SK-N-SH treated with all-trans-retinoic acid at 6 μM for 48 hours (cell line): ENCODE results near the gene NCBP2L.

Source experiments
- ATAC-seq: fragments of 200-7000 bp; cut with Tn5 transposase; 3 replicates; pipeline ENCODE4 v1.9.1; 2020; ENCODE audit warnings: mild to moderate bottlenecking, moderate library complexity
- ARNTL ChIP-seq: fragments of 450-650 bp; formaldehyde crosslinking; IDR thresholded peaks from 2 replicates; pipeline ENCODE4 v1.5.0; 2020; ENCODE audit warnings: low read depth, mild to moderate bottlenecking, moderate library complexity, borderline replicate concordance
- BACH2 ChIP-seq: fragments of 250-450 bp; sonication (Bioruptor Pico); IDR thresholded peaks from 2 replicates; pipeline ENCODE4 v1.9.0; 2021; ENCODE audit warnings: mild to moderate bottlenecking, borderline replicate concordance
- CSDC2 ChIP-seq: fragments of 250-450 bp; sonication (Bioruptor Pico); IDR thresholded peaks from 2 replicates; pipeline ENCODE4 v1.5.0; 2020; ENCODE audit warnings: mild to moderate bottlenecking, moderate library complexity
- ESRRG ChIP-seq: fragments of 250-450 bp; sonication (Bioruptor Pico); IDR thresholded peaks from 2 replicates; pipeline ENCODE4 v1.6.1; 2021; ENCODE audit warnings: mild to moderate bottlenecking
- GLIS3 ChIP-seq: fragments of 250-450 bp; sonication (Bioruptor Pico); IDR thresholded peaks from 2 replicates; pipeline ENCODE4 v1.5.0; 2020; ENCODE audit warnings: mild to moderate bottlenecking, moderate library complexity
- OSR1 ChIP-seq: fragments of 250-450 bp; sonication (Bioruptor Pico); IDR thresholded peaks from 2 replicates; pipeline ENCODE4 v1.8.0; 2022; ENCODE audit warnings: moderate library complexity, mild to moderate bottlenecking, inconsistent platforms
- PPARA ChIP-seq: fragments of 250-450 bp; sonication (Bioruptor Pico); IDR thresholded peaks from 2 replicates; pipeline ENCODE4 v1.5.0; 2020; ENCODE audit warnings: mild to moderate bottlenecking, borderline replicate concordance
- RARB ChIP-seq: fragments of 250-450 bp; sonication (Bioruptor Pico); IDR thresholded peaks from 2 replicates; pipeline ENCODE4 v1.8.0; 2021; ENCODE audit warnings: mild to moderate bottlenecking, moderate library complexity
- SNAI2 ChIP-seq: fragments of 250-450 bp; sonication (Bioruptor Pico); IDR thresholded peaks from 2 replicates; pipeline ENCODE4 v1.5.0; 2020; ENCODE audit warnings: mild to moderate bottlenecking, moderate library complexity
- TCF4 ChIP-seq: fragments of 250-450 bp; sonication (Bioruptor Pico); IDR thresholded peaks from 2 replicates; pipeline ENCODE4 v1.8.0; 2021; ENCODE audit warnings: mild to moderate bottlenecking, moderate library complexity, borderline replicate concordance
- TOX ChIP-seq: fragments of 250-450 bp; sonication (Bioruptor Pico); IDR thresholded peaks from 2 replicates; pipeline ENCODE4 v1.8.0; 2021; ENCODE audit warnings: mild to moderate bottlenecking, moderate library complexity, borderline replicate concordance
- ZC3H10 ChIP-seq: fragments of 250-450 bp; sonication (Bioruptor Pico); IDR thresholded peaks from 2 replicates; pipeline ENCODE4 v1.5.1; 2021; ENCODE audit warnings: mild to moderate bottlenecking, moderate library complexity
- ZFP3 ChIP-seq: fragments of 250-450 bp; sonication (Bioruptor Pico); IDR thresholded peaks from 2 replicates; pipeline ENCODE4 v1.5.0; 2020; ENCODE audit warnings: mild to moderate bottlenecking, moderate library complexity
- ZFP30 ChIP-seq: fragments of 450-650 bp; formaldehyde crosslinking; IDR thresholded peaks from 2 replicates; pipeline ENCODE4 v1.5.0; 2022; ENCODE audit warnings: mild to moderate bottlenecking, moderate library complexity
- ZNF565 ChIP-seq: fragments of 450-650 bp; formaldehyde crosslinking; conservative IDR thresholded peaks from 2 replicates; pipeline ENCODE4 v1.5.0; 2020; ENCODE audit warnings: low read depth, mild to moderate bottlenecking, moderate library complexity
- ZNF70 ChIP-seq: fragments of 450-650 bp; formaldehyde crosslinking; IDR thresholded peaks from 2 replicates; pipeline ENCODE4 v1.5.0; 2020; ENCODE audit warnings: mild to moderate bottlenecking, moderate library complexity
- ZNF8 ChIP-seq: fragments of 450-650 bp; formaldehyde crosslinking; IDR thresholded peaks from 2 replicates; pipeline ENCODE4 v1.5.0; 2020; ENCODE audit warnings: mild to moderate bottlenecking, moderate library complexity
- TF ChIP-seq, protein P1 (sequence below): fragments of 250-450 bp; sonication (Bioruptor Pico); IDR thresholded peaks from 2 replicates; pipeline ENCODE4 v1.5.1; 2021; ENCODE audit warnings: mild to moderate bottlenecking, moderate library complexity
- TF ChIP-seq, protein P2 (sequence below): fragments of 250-450 bp; sonication (Bioruptor Pico); IDR thresholded peaks from 2 replicates; pipeline ENCODE4 v1.8.0; 2020; ENCODE audit warnings: mild to moderate bottlenecking, moderate library complexity, borderline replicate concordance
- TF ChIP-seq, protein P3 (sequence below): fragments of 250-450 bp; sonication (Bioruptor Pico); IDR thresholded peaks from 2 replicates; pipeline ENCODE4 v1.8.0; 2021; ENCODE audit warnings: low read depth, mild to moderate bottlenecking, moderate library complexity, borderline replicate concordance

Gene NCBP2L

DNA sequence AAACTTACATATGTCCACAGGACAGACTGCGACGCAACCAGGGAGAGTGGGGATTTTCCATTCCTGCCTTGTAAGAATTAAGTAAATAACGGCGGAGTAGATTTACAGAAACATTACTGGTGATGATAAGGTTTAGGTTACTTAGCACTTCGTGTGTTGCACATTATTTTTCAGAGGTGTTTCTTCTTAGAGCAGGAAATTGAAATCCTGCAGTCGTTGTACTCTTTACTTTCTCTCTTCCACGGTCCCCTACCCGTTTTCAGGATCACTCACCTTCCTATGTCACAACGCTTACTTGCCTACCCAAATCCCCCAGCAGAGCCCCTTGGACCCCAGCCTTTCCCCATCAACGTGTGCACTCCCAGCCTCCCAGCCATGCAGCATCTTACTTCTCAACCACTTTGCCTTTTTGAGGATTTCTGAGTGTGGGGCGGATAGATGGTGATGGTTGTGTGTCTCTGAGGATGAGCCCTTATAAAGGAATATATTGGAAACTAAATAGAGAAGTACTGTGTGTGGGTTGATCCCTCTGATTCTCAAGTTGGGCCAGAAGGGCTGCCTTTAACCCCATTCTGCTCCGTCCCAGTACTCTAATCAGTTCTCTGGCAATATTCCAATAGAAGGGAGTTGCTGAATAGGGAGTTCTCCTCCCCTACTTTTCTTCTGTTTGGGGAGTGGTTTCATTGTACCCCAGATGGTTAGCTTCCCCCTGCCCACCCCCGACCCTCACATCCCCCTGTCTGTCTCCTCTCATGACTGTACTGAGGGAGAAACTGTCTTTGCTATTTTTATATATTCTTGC, 49.7 kb downstream of the NCBP2L start:
- TF ChIP-seq TOX (CRISPR knock-in tag) (no peak), ZC3H10 (no peak)
- no peak for ATAC-seq

DNA sequence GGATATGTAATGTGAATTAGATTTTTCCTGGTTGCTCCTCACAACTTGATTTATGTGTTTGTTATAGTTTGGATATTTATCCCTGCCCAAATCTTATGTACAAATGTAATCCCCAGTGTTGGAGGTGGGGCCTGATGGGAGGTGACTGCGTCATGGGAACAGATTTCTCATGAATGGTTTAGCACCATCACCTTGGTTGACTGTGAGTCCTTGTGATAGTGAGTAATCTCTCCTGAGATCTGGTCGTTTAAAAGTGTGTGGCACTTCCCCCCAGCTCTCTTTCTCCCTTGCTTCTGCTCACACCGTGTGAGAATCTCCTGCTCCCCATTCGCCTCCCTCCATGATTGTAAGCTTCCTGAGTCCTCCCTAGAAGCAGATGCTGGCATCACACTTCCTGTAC, 50.3 kb downstream of the NCBP2L start:
- no peak for ATAC-seq
- TF ChIP-seq, protein P1, sequence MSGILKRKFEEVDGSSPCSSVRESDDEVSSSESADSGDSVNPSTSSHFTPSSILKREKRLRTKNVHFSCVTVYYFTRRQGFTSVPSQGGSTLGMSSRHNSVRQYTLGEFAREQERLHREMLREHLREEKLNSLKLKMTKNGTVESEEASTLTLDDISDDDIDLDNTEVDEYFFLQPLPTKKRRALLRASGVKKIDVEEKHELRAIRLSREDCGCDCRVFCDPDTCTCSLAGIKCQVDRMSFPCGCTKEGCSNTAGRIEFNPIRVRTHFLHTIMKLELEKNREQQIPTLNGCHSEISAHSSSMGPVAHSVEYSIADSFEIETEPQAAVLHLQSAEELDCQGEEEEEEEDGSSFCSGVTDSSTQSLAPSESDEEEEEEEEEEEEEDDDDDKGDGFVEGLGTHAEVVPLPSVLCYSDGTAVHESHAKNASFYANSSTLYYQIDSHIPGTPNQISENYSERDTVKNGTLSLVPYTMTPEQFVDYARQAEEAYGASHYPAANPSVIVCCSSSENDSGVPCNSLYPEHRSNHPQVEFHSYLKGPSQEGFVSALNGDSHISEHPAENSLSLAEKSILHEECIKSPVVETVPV, result no peak
- TF ChIP-seq BACH2 (CRISPR knock-in tag), result no peak
- no peak for TF ChIP-seq TCF4
- TF ChIP-seq, all 23 proteins: peak for 0

DNA sequence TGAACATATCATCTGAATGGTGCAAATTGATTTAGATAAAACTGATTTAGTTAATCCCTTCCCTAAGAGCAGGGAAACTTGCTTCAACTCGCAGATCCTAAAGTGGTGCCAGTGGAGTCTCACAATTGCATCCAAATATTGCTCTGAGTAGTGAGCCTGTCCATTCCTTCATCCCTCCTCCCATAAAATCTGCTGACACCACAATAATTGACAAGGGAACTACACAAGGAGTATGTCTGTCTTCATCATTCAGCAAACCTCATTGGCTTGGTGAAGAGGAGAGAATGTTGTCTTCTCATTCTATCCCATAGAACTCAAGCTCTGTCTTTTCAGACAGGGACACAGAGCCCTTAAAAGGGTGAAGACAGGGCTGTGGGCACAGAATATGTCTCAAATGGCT, 52.3 kb downstream of the NCBP2L start:
- TF ChIP-seq ZNF70 (CRISPR knock-in tag) (no peak), ZC3H10 (no peak)
- no peak for ATAC-seq

DNA sequence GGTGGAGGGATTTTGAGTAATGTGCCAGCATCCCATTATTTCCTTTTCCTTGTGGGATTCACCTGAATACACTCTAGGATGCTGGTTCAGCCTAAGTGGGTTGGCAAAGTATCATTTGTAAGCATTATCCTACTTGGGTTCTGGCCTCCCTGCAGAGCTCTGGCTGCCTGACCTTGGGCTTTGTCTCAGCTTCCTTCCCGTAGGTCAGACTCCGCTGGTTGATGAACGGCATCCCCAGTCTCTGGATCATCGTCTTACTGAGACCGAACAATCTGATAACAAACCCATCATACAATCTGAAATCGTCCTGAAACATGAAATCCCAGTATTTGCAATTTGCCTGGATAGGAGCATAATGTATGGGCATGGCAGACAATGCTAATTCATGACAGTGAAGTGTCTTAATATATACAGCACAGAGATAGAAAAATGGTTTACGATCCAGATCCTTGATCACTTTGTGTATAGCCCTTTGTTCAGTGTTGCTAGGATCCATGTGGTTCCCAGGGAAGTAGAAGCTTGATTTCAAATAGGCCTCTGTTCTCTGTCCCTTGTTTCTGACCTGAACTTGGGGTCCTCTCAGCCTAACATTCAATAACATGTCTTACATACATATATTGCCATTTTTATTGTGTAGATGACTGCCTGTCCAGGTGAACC, 53.7 kb downstream of the NCBP2L start:
- TF ChIP-seq ZNF8 (CRISPR knock-in tag) (no peak), PPARA (CRISPR knock-in tag) (no peak)
- TF ChIP-seq, all 23 proteins: peak for 0

DNA sequence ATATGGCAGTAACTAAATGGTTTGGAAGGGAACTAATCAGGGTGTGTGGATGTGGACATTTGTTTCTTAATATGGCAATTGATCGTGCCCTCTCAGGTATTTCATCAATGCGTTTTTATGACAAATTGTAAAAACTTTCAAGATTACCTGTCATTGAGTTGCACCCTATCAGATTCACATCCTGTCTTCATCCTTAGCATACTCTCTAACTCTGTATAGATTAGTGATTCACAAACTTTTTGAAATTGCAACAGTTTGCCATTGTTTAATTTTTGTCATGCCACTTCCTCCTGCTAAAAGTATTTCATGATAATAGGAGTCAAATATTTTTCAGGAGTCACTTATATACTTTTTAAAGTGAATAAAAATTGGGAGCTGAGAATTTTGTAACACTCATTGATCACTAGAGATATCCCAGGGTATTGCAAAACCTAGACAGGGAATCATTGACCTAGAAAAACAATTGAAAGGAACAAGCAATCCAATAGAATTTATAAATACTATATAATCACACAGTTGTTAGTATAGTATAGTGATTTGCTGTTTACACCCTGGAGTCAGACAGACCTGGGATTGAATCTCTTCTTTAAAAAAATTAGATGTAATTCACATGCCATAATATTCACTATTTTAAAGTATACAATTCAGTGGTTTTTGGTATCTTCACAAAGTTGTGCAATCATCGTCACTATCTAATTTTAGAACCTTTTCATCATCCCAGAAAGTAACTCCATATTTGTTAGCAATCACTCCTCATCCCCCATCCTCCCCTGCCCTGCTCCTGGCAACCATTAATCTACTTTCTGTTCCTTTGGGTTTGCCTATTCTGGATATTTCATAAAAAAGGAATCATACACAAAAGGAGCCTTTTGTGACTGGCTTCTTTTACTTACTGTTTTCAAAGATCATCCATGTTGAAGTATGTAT, 57.0 kb downstream of the NCBP2L start:
- ATAC-seq, result no peak

More for the DNA sequence above, 53.7 kb downstream of the NCBP2L start:
- ATAC-seq, result no peak

More for the DNA sequence above, 57.0 kb downstream of the NCBP2L start:
- TF ChIP-seq ESRRG (no peak), RARB (no peak), ARNTL (no peak), ZFP30 (CRISPR knock-in tag) (no peak), OSR1 (CRISPR knock-in tag) (no peak), ZNF565 (CRISPR knock-in tag) (no peak), ZC3H10 (no peak), ZNF8 (CRISPR knock-in tag) (no peak), PPARA (CRISPR knock-in tag) (no peak), CSDC2 (CRISPR knock-in tag) (no peak), ZFP3 (no peak), SNAI2 (CRISPR knock-in tag) (no peak), GLIS3 (no peak)
- TF ChIP-seq, protein P2, sequence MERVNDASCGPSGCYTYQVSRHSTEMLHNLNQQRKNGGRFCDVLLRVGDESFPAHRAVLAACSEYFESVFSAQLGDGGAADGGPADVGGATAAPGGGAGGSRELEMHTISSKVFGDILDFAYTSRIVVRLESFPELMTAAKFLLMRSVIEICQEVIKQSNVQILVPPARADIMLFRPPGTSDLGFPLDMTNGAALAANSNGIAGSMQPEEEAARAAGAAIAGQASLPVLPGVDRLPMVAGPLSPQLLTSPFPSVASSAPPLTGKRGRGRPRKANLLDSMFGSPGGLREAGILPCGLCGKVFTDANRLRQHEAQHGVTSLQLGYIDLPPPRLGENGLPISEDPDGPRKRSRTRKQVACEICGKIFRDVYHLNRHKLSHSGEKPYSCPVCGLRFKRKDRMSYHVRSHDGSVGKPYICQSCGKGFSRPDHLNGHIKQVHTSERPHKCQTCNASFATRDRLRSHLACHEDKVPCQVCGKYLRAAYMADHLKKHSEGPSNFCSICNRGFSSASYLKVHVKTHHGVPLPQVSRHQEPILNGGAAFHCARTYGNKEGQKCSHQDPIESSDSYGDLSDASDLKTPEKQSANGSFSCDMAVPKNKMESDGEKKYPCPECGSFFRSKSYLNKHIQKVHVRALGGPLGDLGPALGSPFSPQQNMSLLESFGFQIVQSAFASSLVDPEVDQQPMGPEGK, result no peak
- TF ChIP-seq, protein P3, sequence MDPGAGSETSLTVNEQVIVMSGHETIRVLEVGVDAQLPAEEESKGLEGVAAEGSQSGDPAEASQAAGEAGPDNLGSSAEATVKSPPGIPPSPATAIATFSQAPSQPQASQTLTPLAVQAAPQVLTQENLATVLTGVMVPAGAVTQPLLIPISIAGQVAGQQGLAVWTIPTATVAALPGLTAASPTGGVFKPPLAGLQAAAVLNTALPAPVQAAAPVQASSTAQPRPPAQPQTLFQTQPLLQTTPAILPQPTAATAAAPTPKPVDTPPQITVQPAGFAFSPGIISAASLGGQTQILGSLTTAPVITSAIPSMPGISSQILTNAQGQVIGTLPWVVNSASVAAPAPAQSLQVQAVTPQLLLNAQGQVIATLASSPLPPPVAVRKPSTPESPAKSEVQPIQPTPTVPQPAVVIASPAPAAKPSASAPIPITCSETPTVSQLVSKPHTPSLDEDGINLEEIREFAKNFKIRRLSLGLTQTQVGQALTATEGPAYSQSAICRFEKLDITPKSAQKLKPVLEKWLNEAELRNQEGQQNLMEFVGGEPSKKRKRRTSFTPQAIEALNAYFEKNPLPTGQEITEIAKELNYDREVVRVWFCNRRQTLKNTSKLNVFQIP (CRISPR knock-in tag), result no peak
- TF ChIP-seq, protein P1, result no peak
- TF ChIP-seq, all 23 proteins: peak for 0
